Liver (tissue), 9 donors: Measurements from ENCODE around the gene SH3BP2. TPM values are rescaled to one million over a fixed set of nuclear protein-coding genes. Genes with fewer than 3 reads are reported as not detected.

Experiments
- DNase-seq: peaks from one replicate; pipeline ENCODE4 v3.0.0-alpha.2; 2017; ENCODE audit warnings: low spot score
- H3K27ac ChIP-seq, 2 donors: one replicate each; pipeline ENCODE4 v1.7.0; 2013; ENCODE audit warnings: inconsistent platforms in 2 of 2, low read length in 2 of 2, control low read depth in 1 of 2, low read depth in 1 of 2, mild to moderate bottlenecking in 1 of 2
- H3K27me3 ChIP-seq, 4 donors: one replicate each; pipeline versions ENCODE4 v1.6.1 to v1.7.0; 2013; ENCODE audit warnings: low read length in 3 of 4, inconsistent platforms in 1 of 4, mild to moderate bottlenecking in 1 of 4, moderate library complexity in 1 of 4; ENCODE audit not compliant: control insufficient read depth in 4 of 4, insufficient read depth in 4 of 4
- H3K36me3 ChIP-seq, 4 donors: one replicate each; pipeline versions ENCODE4 v1.6.1 to v1.7.0; 2013; ENCODE audit warnings: low read length in 3 of 4, mild to moderate bottlenecking in 3 of 4, low read depth in 1 of 4, moderate library complexity in 1 of 4; ENCODE audit not compliant: control insufficient read depth in 4 of 4, insufficient read depth in 3 of 4
- H3K4me1 ChIP-seq, 4 donors: one replicate each; pipeline versions ENCODE4 v1.6.1 to v1.7.0; 2013; ENCODE audit warnings: low read length in 3 of 4, mild to moderate bottlenecking in 3 of 4, moderate library complexity in 1 of 4; ENCODE audit not compliant: control insufficient read depth in 4 of 4, insufficient read depth in 4 of 4
- H3K4me3 ChIP-seq, 3 donors: one replicate each; pipeline versions ENCODE4 v1.6.1 to v1.7.0; 2013; ENCODE audit warnings: low read length in 3 of 3, control low read depth in 1 of 3, low read depth in 1 of 3, mild to moderate bottlenecking in 1 of 3
- H3K9ac ChIP-seq, 2 donors: one replicate each; pipeline ENCODE4 v1.7.0; 2013; ENCODE audit warnings: low read length in 2 of 2, mild to moderate bottlenecking in 2 of 2, moderate library complexity in 2 of 2, control low read depth in 1 of 2, low read depth in 1 of 2
- H3K9me3 ChIP-seq, 4 donors: one replicate each; pipeline versions ENCODE4 v1.6.1 to v1.7.0; 2013; ENCODE audit warnings: low read length in 3 of 4; ENCODE audit not compliant: control insufficient read depth in 4 of 4
- EGR1 ChIP-seq, 2 donors: IDR thresholded peaks; 2 replicates each; pipeline ENCODE4 v1.6.1; 2016 to 2018; ENCODE audit warnings: antibody characterized with exemption in 2 of 2, low read depth in 2 of 2
- FOXA1 ChIP-seq: IDR thresholded peaks from 2 replicates; pipeline ENCODE4 v1.6.1; 2016; ENCODE audit warnings: antibody characterized with exemption
- FOXA2 ChIP-seq: IDR thresholded peaks from 2 replicates; pipeline ENCODE4 v1.6.1; 2016; ENCODE audit warnings: antibody characterized with exemption
- GABPA ChIP-seq, 2 donors: IDR thresholded peaks in 1 of 2; conservative IDR thresholded peaks in 1 of 2; 2 replicates each; pipeline ENCODE4 v1.6.1; 2016; ENCODE audit warnings: antibody characterized with exemption in 2 of 2, mild to moderate bottlenecking in 1 of 2, moderate library complexity in 1 of 2
- JUND ChIP-seq, 2 donors: IDR thresholded peaks; 2 replicates each; pipeline ENCODE4 v1.6.1; 2016; ENCODE audit warnings: antibody characterized with exemption in 2 of 2
- MAX ChIP-seq: IDR thresholded peaks from 2 replicates; pipeline ENCODE4 v1.6.1; 2016; ENCODE audit warnings: antibody characterized with exemption
- NR2F2 ChIP-seq: IDR thresholded peaks from 2 replicates; pipeline ENCODE4 v1.6.1; 2016; ENCODE audit warnings: antibody characterized with exemption
- RXRA ChIP-seq, 2 donors: IDR thresholded peaks; 2 replicates each; pipeline ENCODE4 v1.6.1; 2017 to 2018; ENCODE audit warnings: antibody characterized with exemption in 2 of 2, mild to moderate bottlenecking in 1 of 2
- SP1 ChIP-seq: IDR thresholded peaks from 2 replicates; pipeline ENCODE4 v1.6.1; 2018; ENCODE audit warnings: antibody characterized with exemption, mild to moderate bottlenecking
- TAF1 ChIP-seq: conservative IDR thresholded peaks from 2 replicates; pipeline ENCODE4 v1.6.1; 2016; ENCODE audit warnings: antibody characterized with exemption, mild to moderate bottlenecking
- WGBS: extraction: QIAGEN DNeasy Blood & Tissue Kit; methylation state at CpG from one replicate; pipeline ENCODE4 v1.1.7; 2013; 5-methylcytosine and 5-hydroxymethylcytosine counted together
- polyA plus RNA-seq, 2 donors: library from polyadenylated mRNA; stranded (reverse) in 1 of 2; unstranded in 1 of 2; fragments of 200-250 nt in 1 of 2; fragments of >200 nt in 1 of 2; fragmentation: Nextera tagmentation in 1 of 2; extraction: Ambion mirVana in 1 of 2; gene quantifications; one replicate each; pipeline versions ENCODE4 v1.2.1 to v1.2.3, GENCODE V29; 2013 to 2015
- total RNA-seq, 2 donors: library from RNA; depleted of rRNA; stranded (reverse); fragments of >200 nt; gene quantifications; one replicate each; pipeline ENCODE4 v1.2.3, GENCODE V29; 2014
- TF ChIP-seq, protein P1 (sequence below): fragments of 150-350 bp; IDR thresholded peaks from 2 replicates; pipeline ENCODE4 v1.5.1; 2017; ENCODE audit warnings: improper control_type of control experiment, low read depth, low read length; ENCODE audit not compliant: missing input control
- TF ChIP-seq, protein P2 (sequence below): IDR thresholded peaks from 2 replicates; pipeline ENCODE4 v1.6.1; 2016; ENCODE audit warnings: antibody characterized with exemption
- donor health status: healthy.
- donor health status: healthy.
- donor health status: healthy.
- donor health status: healthy.
- donor health status: healthy.

SH3BP2 gene
- total and polyA plus RNA-seq, 4 donors = 17.9 to 80.2 (median 38.5) TPM

GRCh38 chr4:2827874-2828751 is 35.2 kb downstream of the SH3BP2 start:
- Histone ChIP-seq H3K27me3 (no peaks in the 10 kb centered on the region), H3K9me3 (no peaks in the 10 kb centered on the region), H3K4me1 (peaks cover under 1 to 12% (median 9%) of the 10 kb centered on the region in 4 donors), H3K9ac (no peak overlapping the region), H3K27ac (no peak overlapping the region), H3K36me3 (peaks cover 24 to 83% (median 49%) of the 10 kb centered on the region in 4 donors), H3K4me3 (no peak overlapping the region)
- TF ChIP-seq, protein P1, sequence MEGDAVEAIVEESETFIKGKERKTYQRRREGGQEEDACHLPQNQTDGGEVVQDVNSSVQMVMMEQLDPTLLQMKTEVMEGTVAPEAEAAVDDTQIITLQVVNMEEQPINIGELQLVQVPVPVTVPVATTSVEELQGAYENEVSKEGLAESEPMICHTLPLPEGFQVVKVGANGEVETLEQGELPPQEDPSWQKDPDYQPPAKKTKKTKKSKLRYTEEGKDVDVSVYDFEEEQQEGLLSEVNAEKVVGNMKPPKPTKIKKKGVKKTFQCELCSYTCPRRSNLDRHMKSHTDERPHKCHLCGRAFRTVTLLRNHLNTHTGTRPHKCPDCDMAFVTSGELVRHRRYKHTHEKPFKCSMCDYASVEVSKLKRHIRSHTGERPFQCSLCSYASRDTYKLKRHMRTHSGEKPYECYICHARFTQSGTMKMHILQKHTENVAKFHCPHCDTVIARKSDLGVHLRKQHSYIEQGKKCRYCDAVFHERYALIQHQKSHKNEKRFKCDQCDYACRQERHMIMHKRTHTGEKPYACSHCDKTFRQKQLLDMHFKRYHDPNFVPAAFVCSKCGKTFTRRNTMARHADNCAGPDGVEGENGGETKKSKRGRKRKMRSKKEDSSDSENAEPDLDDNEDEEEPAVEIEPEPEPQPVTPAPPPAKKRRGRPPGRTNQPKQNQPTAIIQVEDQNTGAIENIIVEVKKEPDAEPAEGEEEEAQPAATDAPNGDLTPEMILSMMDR = no peak
- TF ChIP-seq, protein P2, sequence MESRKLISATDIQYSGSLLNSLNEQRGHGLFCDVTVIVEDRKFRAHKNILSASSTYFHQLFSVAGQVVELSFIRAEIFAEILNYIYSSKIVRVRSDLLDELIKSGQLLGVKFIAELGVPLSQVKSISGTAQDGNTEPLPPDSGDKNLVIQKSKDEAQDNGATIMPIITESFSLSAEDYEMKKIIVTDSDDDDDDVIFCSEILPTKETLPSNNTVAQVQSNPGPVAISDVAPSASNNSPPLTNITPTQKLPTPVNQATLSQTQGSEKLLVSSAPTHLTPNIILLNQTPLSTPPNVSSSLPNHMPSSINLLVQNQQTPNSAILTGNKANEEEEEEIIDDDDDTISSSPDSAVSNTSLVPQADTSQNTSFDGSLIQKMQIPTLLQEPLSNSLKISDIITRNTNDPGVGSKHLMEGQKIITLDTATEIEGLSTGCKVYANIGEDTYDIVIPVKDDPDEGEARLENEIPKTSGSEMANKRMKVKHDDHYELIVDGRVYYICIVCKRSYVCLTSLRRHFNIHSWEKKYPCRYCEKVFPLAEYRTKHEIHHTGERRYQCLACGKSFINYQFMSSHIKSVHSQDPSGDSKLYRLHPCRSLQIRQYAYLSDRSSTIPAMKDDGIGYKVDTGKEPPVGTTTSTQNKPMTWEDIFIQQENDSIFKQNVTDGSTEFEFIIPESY = no peak
- no peak for DNase-seq
- 87% methylated on average over 24 of the region's 24 CpGs for WGBS

- Histone ChIP-seq H3K9ac (no peak overlapping the region), H3K36me3 (peaks cover 29 to 90% (median 51%) of the 10 kb centered on the region in 4 donors), H3K4me3 (no peak overlapping the region), H3K9me3 (no peaks in the 10 kb centered on the region), H3K27me3 (no peaks in the 10 kb centered on the region), H3K4me1 (peaks cover 0 to 6% (median 3%) of the 10 kb centered on the region in 4 donors), H3K27ac (no peak overlapping the region)
- 94% methylated on average over 17 of the region's 17 CpGs for WGBS
- TF ChIP-seq RXRA (IDR thresholded peaks at IDR 0.05) = no peak
- TF ChIP-seq, protein P1 = no peak
- TF ChIP-seq JUND (IDR thresholded peaks at IDR 0.05) = no peak
- no peak for TF ChIP-seq GABPA (IDR thresholded peaks at IDR 0.05 in 1 of 2, conservative IDR thresholded peaks at IDR 0.05 in 1 of 2)
- no peak for TF ChIP-seq EGR1 (IDR thresholded peaks at IDR 0.05; ENCODE audit: low read depth in 2 of 2)
- TF ChIP-seq NR2F2 = no peak
- no peak for TF ChIP-seq FOXA1
- TF ChIP-seq, protein P2 = no peak
- no peak for TF ChIP-seq FOXA2
- TF ChIP-seq MAX = no peak
- TF ChIP-seq SP1 = no peak
- TF ChIP-seq TAF1 = no peak
- no peak for DNase-seq
Measured at GRCh38 chr4:2828758-2829181, 35.9 kb downstream of the SH3BP2 start.
